Measurements from ENCODE around the gene TMED7.

TMED7 gene

GRCh38 chr5:115611873-115612272, 14.0 kb downstream of the TMED7 start:
- H3K27me3 Mint-ChIP-seq = no peaks in the 10 kb centered on the region
- no peaks in the 10 kb centered on the region for H3K4me1 Mint-ChIP-seq
- H3K9me3 Mint-ChIP-seq = no peaks in the 10 kb centered on the region
- CTCF ChIA-PET = no interaction called here
- H3K4me3 Mint-ChIP-seq = no peak overlapping the region
- peaks cover 30% of the 10 kb centered on the region for H3K36me3 Mint-ChIP-seq
- DNase-seq = no peak
- no peak overlapping the region for H3K27ac Mint-ChIP-seq

- Mint-ChIP-seq H3K27ac (no peak overlapping the region), H3K27me3 (no peaks in the 10 kb centered on the region), H3K4me3 (no peak overlapping the region), H3K9me3 (no peaks in the 10 kb centered on the region), H3K4me1 (peaks cover 6% of the 10 kb centered on the region), H3K36me3 (peaks cover 32% of the 10 kb centered on the region)
- CTCF ChIA-PET = no interaction called here
- DNase-seq = no peak
These were observed 17.9 kb downstream of the TMED7 start for GRCh38 chr5:115607935-115608334.

DNA sequence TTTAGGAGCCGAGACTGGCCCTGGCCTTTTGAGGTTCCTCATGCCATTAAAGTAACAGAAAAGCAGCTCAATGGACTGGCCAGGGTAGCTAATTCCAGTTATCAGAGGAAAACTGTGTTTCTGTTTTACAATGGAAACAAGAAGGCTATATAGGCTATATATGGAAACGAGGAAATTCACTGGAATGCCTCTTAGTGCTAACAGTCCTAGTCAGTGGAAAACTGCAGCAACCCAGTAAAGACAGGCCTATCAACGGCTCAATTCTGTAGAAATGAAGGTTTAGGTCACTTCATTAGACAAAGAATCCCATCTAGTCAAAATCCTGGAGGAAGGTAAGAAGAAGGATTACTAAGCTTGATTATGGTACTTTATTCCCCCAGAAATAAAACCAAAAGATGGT, 20.4 kb downstream of the TMED7 start:
- H3K4me1 Mint-ChIP-seq = peaks cover 18% of the 10 kb centered on the region
- H3K36me3 Mint-ChIP-seq = peaks cover 33% of the 10 kb centered on the region
- DNase-seq = no peak
- CTCF ChIA-PET = interaction anchor here (1.5 kb wide), 1 partner anchor 19 kb away, joined by 5 read pairs; no protein-coding TSS in a partner anchor
- H3K9me3 Mint-ChIP-seq = no peaks in the 10 kb centered on the region
- H3K27ac Mint-ChIP-seq = no peak overlapping the region
- no peaks in the 10 kb centered on the region for H3K27me3 Mint-ChIP-seq
- no peak overlapping the region for H3K4me3 Mint-ChIP-seq

- CTCF ChIA-PET = no interaction called here
- H3K4me1 Mint-ChIP-seq = peaks cover 27% of the 10 kb centered on the region
- DNase-seq = no peak
- H3K27me3 Mint-ChIP-seq = no peaks in the 10 kb centered on the region
- no peaks in the 10 kb centered on the region for H3K9me3 Mint-ChIP-seq
- peak overlapping the region; percentile 76 for H3K27ac Mint-ChIP-seq
- H3K4me3 Mint-ChIP-seq = peak overlapping the region; percentile 73
- H3K36me3 Mint-ChIP-seq = peaks cover 29% of the 10 kb centered on the region
These were observed 23.2 kb downstream of the TMED7 start for GRCh38 chr5:115602591-115603125.

DNA sequence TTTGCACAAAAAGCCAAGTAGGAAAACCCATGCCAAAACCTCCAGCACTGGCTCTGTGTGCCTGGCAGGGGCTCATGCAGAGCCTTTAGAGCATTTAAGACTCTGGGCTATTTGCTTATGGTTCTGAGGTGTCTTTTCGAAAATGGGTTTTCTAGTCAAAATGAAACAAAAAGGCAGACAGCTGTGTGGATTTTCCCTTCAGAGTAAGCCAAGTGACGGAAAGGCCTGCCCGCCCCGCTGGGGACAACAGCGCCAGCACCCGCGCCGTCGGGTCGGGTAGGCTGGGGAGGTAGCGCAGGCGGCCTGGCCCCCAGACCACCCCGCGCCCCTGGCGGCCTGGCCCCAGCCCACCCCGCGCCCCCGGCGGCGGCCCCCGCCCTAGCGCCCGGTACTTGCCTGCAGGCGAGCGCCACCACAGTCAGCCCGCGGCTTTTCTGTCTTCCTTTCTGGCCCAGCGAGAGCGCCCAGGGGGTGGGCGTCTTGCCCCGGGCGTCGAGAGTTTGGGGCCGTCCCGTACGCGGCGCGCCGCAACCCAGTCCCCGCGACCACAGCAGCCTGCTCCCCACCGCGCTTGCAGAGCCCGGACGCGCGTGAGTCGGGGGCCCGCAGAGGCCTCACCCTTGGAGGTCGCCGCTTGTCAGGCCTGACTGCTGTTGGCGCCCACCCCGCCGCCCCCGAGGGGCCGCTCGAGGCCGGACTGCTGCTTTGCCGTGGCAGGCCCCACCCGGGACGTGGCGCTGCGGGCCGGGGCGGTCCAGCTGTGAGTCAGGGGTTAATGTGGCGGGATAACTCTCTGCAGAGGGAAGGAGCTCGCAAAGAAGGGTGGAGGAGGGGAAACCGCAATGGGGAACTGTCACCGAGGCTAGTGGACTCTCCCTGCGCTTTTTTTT, 23.9 kb downstream of the TMED7 start, which contains the start of gene TICAM2:
Gene TICAM2 (minus strand): TSS at position 779 of the 890 bp plus-strand sequence. CDS start 21,223 bp downstream, outside the sequence.
- Mint-ChIP-seq H3K9me3 (no peaks in the 10 kb centered on the region), H3K36me3 (peaks cover 29% of the 10 kb centered on the region), H3K4me3 (peak within 1 kb of the TSS; percentile 73), H3K27me3 (no peaks in the 10 kb centered on the region), H3K4me1 (peaks cover 27% of the 10 kb centered on the region), H3K27ac (peak within 1 kb of the TSS; percentile 76)
- CTCF ChIA-PET = interaction anchor here (0.9 to 1.0 kb wide), 2 partner anchors 14 to 23 kb away, joined by 5 to 7 read pairs; partner anchors contain the start of gene TMED7
- peak; percentile 68 for DNase-seq

- Mint-ChIP-seq H3K9me3 (no peaks in the 10 kb centered on the region), H3K27ac (no peak overlapping the region), H3K4me1 (peaks cover 27% of the 10 kb centered on the region), H3K27me3 (no peaks in the 10 kb centered on the region), H3K4me3 (peak overlapping the region; percentile 4), H3K36me3 (peaks cover 22% of the 10 kb centered on the region)
- CTCF ChIA-PET = no interaction called here
- no peak for DNase-seq
These were observed 25.1 kb downstream of the TMED7 start for GRCh38 chr5:115600766-115601165.

- Mint-ChIP-seq H3K36me3 (peaks cover 16% of the 10 kb centered on the region), H3K4me1 (peaks cover 27% of the 10 kb centered on the region), H3K27me3 (no peaks in the 10 kb centered on the region), H3K4me3 (peak overlapping the region; percentile 1), H3K9me3 (no peaks in the 10 kb centered on the region), H3K27ac (no peak overlapping the region)
- CTCF ChIA-PET = interaction anchor here (1.2 kb wide), 1 partner anchor 25 kb away, joined by 3 read pairs; no protein-coding TSS in a partner anchor
- DNase-seq = no peak
These were observed 25.9 kb downstream of the TMED7 start for GRCh38 chr5:115599924-115600323.

DNA sequence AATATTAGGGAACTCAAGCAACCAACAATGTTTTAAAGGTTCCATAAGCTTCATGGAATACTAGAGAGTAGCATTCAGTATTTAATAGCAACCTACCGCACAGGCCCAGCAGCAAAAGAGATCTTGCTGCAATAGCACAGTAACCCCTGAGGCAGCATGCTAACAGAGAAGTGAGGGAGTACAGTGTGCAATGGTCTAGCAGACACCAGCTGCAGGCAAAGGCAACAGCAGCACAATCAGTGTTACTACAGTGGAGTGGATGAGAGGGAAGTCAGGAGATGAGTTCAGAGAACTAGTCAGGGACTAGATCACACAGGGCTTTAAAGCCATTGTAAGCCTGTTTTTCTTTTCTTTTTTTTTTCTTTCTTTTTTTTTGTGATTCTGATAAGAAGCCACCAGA, 26.3 kb downstream of the TMED7 start:
- Mint-ChIP-seq H3K27ac (no peak overlapping the region), H3K36me3 (peaks cover 13% of the 10 kb centered on the region), H3K4me3 (no peak overlapping the region), H3K27me3 (no peaks in the 10 kb centered on the region), H3K9me3 (no peaks in the 10 kb centered on the region), H3K4me1 (peaks cover 27% of the 10 kb centered on the region)
- CTCF ChIA-PET = interaction anchor here (1.2 kb wide), 1 partner anchor 26 kb away, joined by 3 read pairs; no protein-coding TSS in a partner anchor
- DNase-seq = no peak

DNA sequence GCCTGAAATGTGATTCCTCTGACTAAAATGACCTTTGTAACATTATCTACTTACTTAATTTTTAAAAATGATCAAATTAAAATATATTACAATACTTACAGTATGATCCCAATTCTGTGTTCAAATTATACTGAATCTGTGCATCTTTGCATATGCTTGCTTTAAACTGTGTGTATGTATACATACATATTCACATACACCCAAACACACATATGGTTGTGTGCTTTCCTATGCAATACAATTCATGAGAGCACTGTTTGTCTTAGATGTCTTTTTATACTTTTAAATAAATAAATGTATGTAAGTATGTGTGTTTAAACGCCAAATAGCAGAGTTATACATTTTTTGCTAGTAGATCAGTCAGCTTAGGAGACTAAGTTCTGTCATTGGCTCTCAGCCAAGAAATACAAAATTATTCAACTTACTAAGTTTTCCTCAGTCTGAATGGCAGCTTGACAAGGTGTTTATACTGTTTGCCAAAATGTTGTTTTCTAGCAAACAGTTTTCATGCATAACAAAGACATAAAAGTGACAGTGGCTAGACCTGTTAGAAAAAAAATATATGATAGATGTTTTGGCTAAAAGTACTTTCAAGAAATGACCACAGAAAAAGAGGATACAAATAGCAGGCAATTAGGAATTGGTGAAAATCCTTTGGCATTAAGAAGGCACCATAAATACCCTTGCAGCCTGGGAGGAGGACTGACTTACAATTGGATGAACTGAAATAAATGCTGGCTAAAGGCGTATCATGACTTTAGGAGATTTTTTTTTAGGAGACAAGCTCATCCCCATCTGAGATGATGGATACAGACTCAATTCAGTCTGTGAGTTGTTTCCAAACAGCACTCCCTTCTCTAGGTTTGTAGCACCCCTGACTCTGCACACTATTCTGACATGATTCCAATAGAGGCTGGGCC, 31.4 kb downstream of the TMED7 start:
- H3K27ac Mint-ChIP-seq = no peak overlapping the region
- H3K27me3 Mint-ChIP-seq = no peaks in the 10 kb centered on the region
- DNase-seq = no peak
- no peak overlapping the region for H3K4me3 Mint-ChIP-seq
- H3K9me3 Mint-ChIP-seq = no peaks in the 10 kb centered on the region
- H3K4me1 Mint-ChIP-seq = peaks cover under 1% of the 10 kb centered on the region
- no peaks in the 10 kb centered on the region for H3K36me3 Mint-ChIP-seq
- CTCF ChIA-PET = interaction anchor here (0.9 kb wide), 1 partner anchor 20 kb away, joined by 3 read pairs; no protein-coding TSS in a partner anchor

DNA sequence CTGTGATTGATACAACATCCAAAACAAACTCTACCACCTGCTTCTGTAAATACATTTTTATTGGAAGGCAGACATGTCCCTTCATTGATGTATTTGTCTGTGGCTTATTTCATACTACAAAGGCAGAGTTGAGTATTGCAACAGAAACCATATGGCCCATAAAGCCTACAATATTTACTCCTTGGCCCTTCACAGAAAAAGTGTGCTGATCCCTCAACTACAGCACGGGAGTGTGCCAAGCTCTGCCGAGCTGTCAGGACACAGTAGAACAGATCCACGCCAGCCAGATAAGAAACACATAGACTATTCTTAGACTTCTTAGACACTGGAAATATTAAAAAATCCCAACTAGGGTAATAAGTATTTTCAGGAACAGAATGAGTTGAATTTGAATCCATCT, 36.8 kb downstream of the TMED7 start:
- Mint-ChIP-seq H3K4me3 (no peak overlapping the region), H3K27ac (no peak overlapping the region), H3K36me3 (no peaks in the 10 kb centered on the region), H3K9me3 (no peaks in the 10 kb centered on the region), H3K27me3 (no peaks in the 10 kb centered on the region), H3K4me1 (no peaks in the 10 kb centered on the region)
- DNase-seq = no peak
- CTCF ChIA-PET = interaction anchor here (4.0 kb wide), 1 partner anchor 280 kb away, joined by 18 read pairs; no protein-coding TSS in a partner anchor

DNA sequence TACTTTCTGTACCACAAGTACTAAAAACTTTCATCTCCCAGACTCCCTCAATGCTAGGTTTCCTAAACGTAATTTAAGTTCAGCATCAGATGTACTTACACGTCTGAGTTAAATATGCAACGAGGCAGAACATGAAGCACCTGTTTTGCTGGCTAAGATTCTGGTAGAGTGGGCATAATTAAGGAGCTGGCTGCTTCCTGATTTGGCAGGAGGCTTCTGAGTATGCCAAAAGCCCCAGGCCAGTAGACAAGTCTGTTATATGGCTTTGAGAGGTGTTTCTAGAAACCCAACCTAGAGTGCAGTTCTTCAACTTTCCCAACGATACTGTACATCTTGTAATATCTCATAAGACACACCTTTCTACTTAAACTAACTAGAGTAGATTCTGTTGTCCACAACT, 37.2 kb downstream of the TMED7 start:
- CTCF ChIA-PET = interaction anchor here (4.0 kb wide), 1 partner anchor 279 kb away, joined by 18 read pairs; no protein-coding TSS in a partner anchor
- no peaks in the 10 kb centered on the region for H3K4me1 Mint-ChIP-seq

GRCh38 chr5:115586525-115587146, 39.2 kb downstream of the TMED7 start:
- Mint-ChIP-seq H3K27me3 (peaks cover 4% of the 10 kb centered on the region), H3K4me1 (no peaks in the 10 kb centered on the region), H3K27ac (no peak overlapping the region), H3K9me3 (no peaks in the 10 kb centered on the region), H3K4me3 (no peak overlapping the region), H3K36me3 (no peaks in the 10 kb centered on the region)
- CTCF ChIA-PET = interaction anchor here (1.2 to 4.0 kb wide), 2 partner anchors 33 to 277 kb away, joined by 3 to 18 read pairs; no protein-coding TSS in a partner anchor
- no peak for DNase-seq

More for the DNA sequence above, 37.2 kb downstream of the TMED7 start:
- no peak overlapping the region for H3K27ac Mint-ChIP-seq
- no peaks in the 10 kb centered on the region for H3K36me3 Mint-ChIP-seq
- no peak for DNase-seq
- H3K4me3 Mint-ChIP-seq = no peak overlapping the region
- H3K27me3 Mint-ChIP-seq = peaks cover 1% of the 10 kb centered on the region
- no peaks in the 10 kb centered on the region for H3K9me3 Mint-ChIP-seq

- CTCF ChIA-PET = interaction anchor here (0.6 to 1.0 kb wide), 3 partner anchors 11 to 274 kb away, joined by 3 read pairs; no protein-coding TSS in a partner anchor
- Mint-ChIP-seq H3K36me3 (no peaks in the 10 kb centered on the region), H3K9me3 (no peaks in the 10 kb centered on the region), H3K4me3 (no peak overlapping the region), H3K27me3 (peaks cover 4% of the 10 kb centered on the region), H3K27ac (no peak overlapping the region), H3K4me1 (no peaks in the 10 kb centered on the region)
- DNase-seq = no peak
These were observed 40.6 kb downstream of the TMED7 start for GRCh38 chr5:115585265-115585664.

All from activated naive CD4-positive, alpha-beta T cell treated with anti-CD3 and anti-CD28 coated beads, Interleukin-2, amount 10 ng/mL, durations not matched to agents 7 days and 5 days (primary cell).